HepG2 (cell line): ENCODE measurements around the gene SH2B2. TPM values are rescaled to one million over a fixed set of nuclear protein-coding genes. Genes with fewer than 3 reads are reported as not detected.
A peak's percentile ranks its signal among the peaks of the same experiment; 100 is the strongest.

Source experiments
- AGO2 ChIP-seq: fragments of 200-400 bp; formaldehyde crosslinking; optimal IDR thresholded peaks from 2 replicates; pipeline ENCODE3; 2017; ENCODE audit warnings: mild to moderate bottlenecking, low read depth, low read length, moderate library complexity
- FOXO4 ChIP-seq: sonication (generic); formaldehyde crosslinking; conservative IDR thresholded peaks from 2 replicates; pipeline ENCODE4 v1.8.1; 2023; ENCODE audit warnings: missing genetic modification reagents
- IRX3 ChIP-seq: sonication (generic); formaldehyde crosslinking; IDR thresholded peaks from 2 replicates; pipeline ENCODE4 v1.8.1; 2023; ENCODE audit warnings: mild to moderate bottlenecking, low read depth, missing genetic modification reagents, borderline replicate concordance
- KDM5A ChIP-seq: fragments of 200-600 bp; sonication (generic); IDR thresholded peaks from 2 replicates; pipeline ENCODE4 v1.7.0; 2018; ENCODE audit warnings: antibody characterized with exemption, mild to moderate bottlenecking, low read length, borderline replicate concordance
- MYC ChIP-seq: sonication (generic); formaldehyde crosslinking; IDR thresholded peaks from 2 replicates; pipeline ENCODE4 v1.9.0; 2021; ENCODE audit warnings: missing genetic modification reagents, borderline replicate concordance
- NFE2L1 ChIP-seq: sonication (generic); formaldehyde crosslinking; IDR thresholded peaks from 2 replicates; pipeline ENCODE4 v1.4.0; 2020; ENCODE audit warnings: missing genetic modification reagents, mild to moderate bottlenecking, borderline replicate concordance
- NR2F1 ChIP-seq, 2 experiments: fragments of 450-650 bp in 1 of 2; formaldehyde crosslinking in 1 of 2; IDR thresholded peaks; 2 replicates each; pipeline versions ENCODE4 v1.5.0 to v1.6.1; 2016 to 2020; ENCODE audit warnings: mild to moderate bottlenecking in 1 of 2, missing compliant biosample characterization in 1 of 2, missing genetic modification reagents in 1 of 2, moderate library complexity in 1 of 2
- NRL ChIP-seq: sonication (generic); formaldehyde crosslinking; IDR thresholded peaks from 2 replicates; pipeline ENCODE4 v1.5.0; 2020; ENCODE audit warnings: missing genetic modification reagents, mild to moderate bottlenecking, moderate library complexity, borderline replicate concordance
- PAF1 ChIP-seq: IDR thresholded peaks from 2 replicates; pipeline ENCODE4 v1.6.1; 2016; ENCODE audit warnings: missing genetic modification reagents, missing compliant biosample characterization
- PTBP1 ChIP-seq: fragments of 200-400 bp; formaldehyde crosslinking; IDR thresholded peaks from 2 replicates; pipeline ENCODE4 v1.6.1; 2018; ENCODE audit warnings: low read length, low read depth; ENCODE audit not compliant: poor library complexity, severe bottlenecking
- RFX5 ChIP-seq: IDR thresholded peaks from 2 replicates; pipeline ENCODE4 v1.6.1; 2011; ENCODE audit warnings: low read depth, low read length, improper control_type of control experiment
- TCF7 ChIP-seq: sonication (generic); IDR thresholded peaks from 2 replicates; pipeline ENCODE4 v1.6.1; 2016; ENCODE audit warnings: antibody characterized with exemption, low read depth
- ZBTB20 ChIP-seq: sonication (generic); formaldehyde crosslinking; IDR thresholded peaks from 2 replicates; pipeline ENCODE4 v1.8.1; 2023; ENCODE audit warnings: missing genetic modification reagents, low read depth, mild to moderate bottlenecking, borderline replicate concordance
- ZNF619 ChIP-seq: sonication (generic); formaldehyde crosslinking; IDR thresholded peaks from 2 replicates; pipeline ENCODE4 v1.4.0; 2020; ENCODE audit warnings: mild to moderate bottlenecking, missing genetic modification reagents
- ZNF777 ChIP-seq: sonication (generic); formaldehyde crosslinking; IDR thresholded peaks from 2 replicates; pipeline ENCODE4 v1.4.0; 2020; ENCODE audit warnings: missing genetic modification reagents
- polyA plus RNA-seq, 8 experiments: library from polyadenylated mRNA; depleted of rRNA in 3 of 8; stranded (reverse) in 7 of 8; unstranded in 1 of 8; fragments of >200 nt; fragmentation: Illumina TruSeq in 4 of 8; extraction: Trizol in 4 of 8; gene quantifications; 2 replicates each; pipeline versions ENCODE4 v1.2.1 to v1.2.3, GENCODE V29; 2011 to 2016; ENCODE audit warnings: low read depth in 4 of 8, missing spikeins in 1 of 8, mixed read lengths in 1 of 8; ENCODE audit not compliant: insufficient read depth in 1 of 8
- total RNA-seq, 5 experiments: library from RNA; depleted of rRNA; stranded (reverse); fragments of >200 nt; fragmentation: Illumina TruSeq; extraction: Trizol; gene quantifications; 2 replicates each; pipeline ENCODE4 v1.2.3, GENCODE V29; 2016; ENCODE audit warnings: low read depth in 1 of 5
- TF ChIP-seq, protein P1 (sequence below): sonication (generic); formaldehyde crosslinking; IDR thresholded peaks from 2 replicates; pipeline ENCODE4 v1.5.1; 2020; ENCODE audit warnings: mild to moderate bottlenecking, missing genetic modification reagents, borderline replicate concordance
- TF ChIP-seq, protein P2 (sequence below): IDR thresholded peaks from 2 replicates; pipeline ENCODE4 v1.6.1; 2016; ENCODE audit warnings: mild to moderate bottlenecking
- TF ChIP-seq, protein P3 (sequence below): sonication (generic); formaldehyde crosslinking; IDR thresholded peaks from 2 replicates; pipeline ENCODE4 v1.5.0; 2020; ENCODE audit warnings: mild to moderate bottlenecking, missing genetic modification reagents, borderline replicate concordance

The SH2B2 gene
- total and polyA plus RNA-seq, 2 of the 13 experiments (the other 11 are each of a cell fraction or from before 2014, with no cell fraction given): 0.46 to 1.3 TPM

DNA sequence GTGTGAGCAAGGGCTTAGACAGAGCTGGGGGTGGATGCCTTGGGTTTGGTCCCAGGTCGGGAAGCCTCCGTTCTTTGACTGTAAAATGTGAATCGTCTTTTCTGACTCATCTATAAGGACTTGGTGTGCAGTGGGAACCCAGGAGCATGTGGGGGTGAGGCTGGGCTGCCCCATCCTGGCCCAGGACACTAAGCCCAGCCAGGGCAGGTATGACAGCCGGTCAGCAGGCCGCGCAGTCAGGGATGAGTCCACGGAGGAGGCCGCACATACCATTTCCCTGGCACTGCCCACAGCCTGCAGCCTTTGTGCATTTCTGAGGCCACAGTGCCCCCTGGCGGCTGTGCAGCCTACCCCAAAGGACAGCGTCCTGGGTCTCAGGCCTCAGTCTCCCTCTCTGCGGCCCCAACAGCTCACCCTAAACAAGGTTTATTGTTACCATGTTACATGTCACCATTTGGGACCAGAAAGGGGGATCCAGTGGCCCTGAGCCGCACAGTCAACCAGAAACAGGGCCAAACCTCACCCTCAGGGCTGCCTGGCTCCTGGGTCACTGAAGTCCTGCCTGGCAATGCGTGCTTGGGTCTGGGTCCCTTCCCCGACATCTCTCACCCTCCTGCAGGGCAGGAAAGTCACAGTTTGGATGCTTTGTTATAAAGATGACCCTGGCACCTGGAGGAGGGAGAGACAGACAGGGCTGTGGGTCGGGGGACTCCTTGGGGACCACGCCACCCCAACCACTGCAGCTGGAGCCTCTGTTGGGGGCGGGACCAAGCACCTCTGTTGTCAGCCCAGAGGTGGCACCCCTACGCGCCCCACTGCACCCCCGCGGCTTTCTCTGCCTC is 14.4 kb upstream of the SH2B2 start (continued):
- TF ChIP-seq TCF7: no peak
- TF ChIP-seq IRX3 (CRISPR knock-in tag): no peak
- TF ChIP-seq KDM5A: peak; percentile 52; the same call in 1 of the 2 replicates
- TF ChIP-seq, protein P1, sequence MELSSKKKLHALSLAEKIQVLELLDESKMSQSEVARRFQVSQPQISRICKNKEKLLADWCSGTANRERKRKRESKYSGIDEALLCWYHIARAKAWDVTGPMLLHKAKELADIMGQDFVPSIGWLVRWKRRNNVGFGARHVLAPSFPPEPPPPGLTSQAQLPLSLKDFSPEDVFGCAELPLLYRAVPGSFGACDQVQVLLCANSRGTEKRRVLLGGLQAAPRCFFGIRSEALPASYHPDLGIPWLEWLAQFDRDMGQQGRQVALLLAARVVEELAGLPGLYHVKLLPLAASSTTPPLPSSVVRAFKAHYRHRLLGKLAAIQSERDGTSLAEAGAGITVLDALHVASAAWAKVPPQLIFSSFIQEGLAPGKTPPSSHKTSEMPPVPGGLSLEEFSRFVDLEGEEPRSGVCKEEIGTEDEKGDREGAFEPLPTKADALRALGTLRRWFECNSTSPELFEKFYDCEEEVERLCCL (CRISPR knock-in tag): no peak
- no peak for TF ChIP-seq ZBTB20 (CRISPR knock-in tag)
- no peak for TF ChIP-seq NFE2L1 (CRISPR knock-in tag)
- TF ChIP-seq RFX5: no peak
- TF ChIP-seq PTBP1: no peak
- no peak for TF ChIP-seq PAF1 (CRISPR knock-in tag)
- TF ChIP-seq NRL (CRISPR knock-in tag): no peak
- TF ChIP-seq, protein P2, sequence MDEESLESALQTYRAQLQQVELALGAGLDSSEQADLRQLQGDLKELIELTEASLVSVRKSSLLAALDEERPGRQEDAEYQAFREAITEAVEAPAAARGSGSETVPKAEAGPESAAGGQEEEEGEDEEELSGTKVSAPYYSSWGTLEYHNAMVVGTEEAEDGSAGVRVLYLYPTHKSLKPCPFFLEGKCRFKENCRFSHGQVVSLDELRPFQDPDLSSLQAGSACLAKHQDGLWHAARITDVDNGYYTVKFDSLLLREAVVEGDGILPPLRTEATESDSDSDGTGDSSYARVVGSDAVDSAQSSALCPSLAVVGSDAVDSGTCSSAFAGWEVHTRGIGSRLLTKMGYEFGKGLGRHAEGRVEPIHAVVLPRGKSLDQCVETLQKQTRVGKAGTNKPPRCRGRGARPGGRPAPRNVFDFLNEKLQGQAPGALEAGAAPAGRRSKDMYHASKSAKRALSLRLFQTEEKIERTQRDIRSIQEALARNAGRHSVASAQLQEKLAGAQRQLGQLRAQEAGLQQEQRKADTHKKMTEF (CRISPR knock-in tag): peak; percentile 37; the same call in 1 of the 2 replicates
- TF ChIP-seq ZNF777 (CRISPR knock-in tag): no peak
- TF ChIP-seq, protein P3, sequence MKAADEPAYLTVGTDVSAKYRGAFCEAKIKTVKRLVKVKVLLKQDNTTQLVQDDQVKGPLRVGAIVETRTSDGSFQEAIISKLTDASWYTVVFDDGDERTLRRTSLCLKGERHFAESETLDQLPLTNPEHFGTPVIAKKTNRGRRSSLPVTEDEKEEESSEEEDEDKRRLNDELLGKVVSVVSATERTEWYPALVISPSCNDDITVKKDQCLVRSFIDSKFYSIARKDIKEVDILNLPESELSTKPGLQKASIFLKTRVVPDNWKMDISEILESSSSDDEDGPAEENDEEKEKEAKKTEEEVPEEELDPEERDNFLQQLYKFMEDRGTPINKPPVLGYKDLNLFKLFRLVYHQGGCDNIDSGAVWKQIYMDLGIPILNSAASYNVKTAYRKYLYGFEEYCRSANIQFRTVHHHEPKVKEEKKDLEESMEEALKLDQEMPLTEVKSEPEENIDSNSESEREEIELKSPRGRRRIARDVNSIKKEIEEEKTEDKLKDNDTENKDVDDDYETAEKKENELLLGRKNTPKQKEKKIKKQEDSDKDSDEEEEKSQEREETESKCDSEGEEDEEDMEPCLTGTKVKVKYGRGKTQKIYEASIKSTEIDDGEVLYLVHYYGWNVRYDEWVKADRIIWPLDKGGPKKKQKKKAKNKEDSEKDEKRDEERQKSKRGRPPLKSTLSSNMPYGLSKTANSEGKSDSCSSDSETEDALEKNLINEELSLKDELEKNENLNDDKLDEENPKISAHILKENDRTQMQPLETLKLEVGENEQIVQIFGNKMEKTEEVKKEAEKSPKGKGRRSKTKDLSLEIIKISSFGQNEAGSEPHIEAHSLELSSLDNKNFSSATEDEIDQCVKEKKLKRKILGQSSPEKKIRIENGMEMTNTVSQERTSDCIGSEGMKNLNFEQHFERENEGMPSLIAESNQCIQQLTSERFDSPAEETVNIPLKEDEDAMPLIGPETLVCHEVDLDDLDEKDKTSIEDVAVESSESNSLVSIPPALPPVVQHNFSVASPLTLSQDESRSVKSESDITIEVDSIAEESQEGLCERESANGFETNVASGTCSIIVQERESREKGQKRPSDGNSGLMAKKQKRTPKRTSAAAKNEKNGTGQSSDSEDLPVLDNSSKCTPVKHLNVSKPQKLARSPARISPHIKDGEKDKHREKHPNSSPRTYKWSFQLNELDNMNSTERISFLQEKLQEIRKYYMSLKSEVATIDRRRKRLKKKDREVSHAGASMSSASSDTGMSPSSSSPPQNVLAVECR (CRISPR knock-in tag): peak; percentile 67
- TF ChIP-seq FOXO4: no peak
- no peak; the same call in 1 of the 2 replicates for TF ChIP-seq MYC (CRISPR knock-in tag)
- no peak for TF ChIP-seq NR2F1 (CRISPR knock-in tag; IDR thresholded peaks at IDR 0.05)
- no peak for TF ChIP-seq AGO2
- 0 out of 2 replicates have a peak, but pooled peaks have one; percentile 36 for TF ChIP-seq ZNF619 (CRISPR knock-in tag)
